ENCODE data around the gene ENTPD3. TPM values are rescaled to one million over a fixed set of nuclear protein-coding genes. Genes with fewer than 3 reads are reported as not detected.

The ENTPD3 gene
- total RNA-seq, 8 experiments from 2014 or later: 0.05 to 3.0 (median 0.36) TPM

DNA sequence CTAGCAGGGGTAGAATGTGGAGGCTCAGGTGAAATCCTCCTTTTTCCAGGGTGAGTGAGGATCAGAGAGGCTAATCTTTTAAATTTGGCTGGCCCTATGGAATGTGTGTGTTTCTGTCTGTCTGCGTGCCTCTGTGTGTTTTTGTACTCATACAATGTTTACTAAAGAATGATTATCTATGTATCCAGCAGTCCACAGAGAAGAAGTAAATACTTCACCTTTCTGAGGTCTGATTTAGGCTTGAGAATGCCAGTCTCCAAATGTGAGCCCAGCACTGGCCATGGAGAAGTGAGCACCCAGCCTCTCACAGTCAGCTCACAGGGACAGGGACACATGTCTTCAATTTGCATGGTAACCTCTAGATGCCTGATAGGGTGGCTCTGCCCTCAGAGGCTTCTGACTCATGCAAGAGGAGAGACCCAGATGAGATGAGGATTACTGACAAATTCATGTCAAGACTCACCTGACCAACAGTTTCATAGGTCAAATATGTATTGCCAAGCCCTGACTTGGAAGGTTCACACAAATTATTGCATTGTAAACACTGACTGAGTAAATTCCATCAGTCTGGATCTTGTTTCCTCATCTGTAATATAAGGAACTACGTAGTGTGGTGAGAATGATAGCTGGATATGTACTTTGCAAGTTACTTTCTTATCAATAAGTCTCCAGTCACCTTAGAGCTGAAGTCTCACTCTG, 31.0 kb downstream of the ENTPD3 start:
- WGBS, 10 experiments: 68 to 100% (median 92%) methylated on average over 1 to 2 of the region's 2 CpGs; no CpG with 5 or more reads in 3 of the 10 experiments
- no peak overlapping the region for H3K27ac ChIP-seq
- H3K4me1 ChIP-seq (replicated peaks in 1 of 2): no peaks in the 10 kb centered on the region
- H3K4me3 ChIP-seq: no peak overlapping the region
- in situ Hi-C loops (cut with MboI; ENCODE audit: low pct_unique_long_range_greater_than_20kb in 2 of 9, low sequenced_read_pairs in 9 of 9, unreplicated experiment in 9 of 9): no loop called here
- peak in 2 of 8 experiments; percentile 57 to 72 for ATAC-seq (replicated peaks in 6 of 8)

DNA sequence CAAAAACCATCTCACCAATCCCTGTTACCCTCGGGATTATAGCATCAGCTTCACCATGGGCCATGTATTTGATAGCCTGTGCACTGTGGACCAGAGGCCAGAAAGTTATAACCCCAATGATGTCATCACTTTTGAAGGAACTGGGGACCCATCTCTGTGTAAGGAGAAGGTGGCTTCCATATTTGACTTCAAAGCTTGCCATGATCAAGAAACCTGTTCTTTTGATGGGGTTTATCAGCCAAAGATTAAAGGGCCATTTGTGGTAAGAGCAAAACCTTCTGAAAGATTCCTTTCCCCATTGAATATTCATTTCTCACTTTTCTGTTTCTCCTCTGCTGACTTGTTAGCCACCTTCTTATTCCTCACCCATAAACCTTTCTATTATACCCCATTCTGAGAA, 35.9 kb downstream of the ENTPD3 start:
- H3K4me1 ChIP-seq (replicated peaks in 1 of 2): no peaks in the 10 kb centered on the region

GRCh38 chr3:40427045-40427669, 40.2 kb downstream of the ENTPD3 start:
- ATAC-seq (replicated peaks in 6 of 8): no peak
- in situ Hi-C loops (cut with MboI; ENCODE audit: low pct_unique_long_range_greater_than_20kb in 2 of 9, low sequenced_read_pairs in 9 of 9, unreplicated experiment in 9 of 9): loop anchor here in 2 of 9 experiments (25.0 kb wide), 2 partner anchors 90 to 240 kb away; no protein-coding TSS in a partner anchor

More for the DNA sequence above, 35.9 kb downstream of the ENTPD3 start:
- 60 to 83% (median 67%) methylated on average over 1 of the region's 1 CpG; no CpG with 5 or more reads in 6 of the 10 experiments for WGBS, 10 experiments
- in situ Hi-C loops (cut with MboI; ENCODE audit: low pct_unique_long_range_greater_than_20kb in 2 of 9, low sequenced_read_pairs in 9 of 9, unreplicated experiment in 9 of 9): no loop called here
- Histone ChIP-seq H3K4me3 (no peak overlapping the region), H3K27ac (no peak overlapping the region)
- ATAC-seq (replicated peaks in 6 of 8): no peak

DNA sequence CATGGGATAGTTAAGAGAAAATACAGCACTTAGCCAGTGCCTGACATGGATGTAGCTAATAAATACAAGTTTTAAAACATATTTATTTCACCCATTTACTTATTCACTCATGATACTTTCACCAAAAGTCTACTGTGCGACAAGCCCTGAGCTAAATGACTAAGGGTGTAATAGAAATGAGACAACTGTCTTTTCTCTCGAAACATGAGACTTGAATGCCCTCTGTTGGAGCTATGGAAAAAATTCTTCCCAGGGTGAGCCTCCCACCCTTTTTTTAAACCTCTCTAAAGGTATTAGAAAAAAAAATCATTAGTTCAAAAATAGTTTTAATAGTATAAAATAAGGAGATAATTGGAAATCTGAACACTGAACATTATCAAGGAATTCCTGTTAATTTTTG, 45.8 kb downstream of the ENTPD3 start:
- no peak for ATAC-seq (replicated peaks in 6 of 8)
- 17 to 100% (median 92%) methylated on average over 1 to 2 of the region's 2 CpGs; no CpG with 5 or more reads in 1 of the 10 experiments for WGBS, 10 experiments

More at GRCh38 chr3:40427045-40427669, 40.2 kb downstream of the ENTPD3 start:
- Histone ChIP-seq H3K4me1 (replicated peaks in 1 of 2) (no peaks in the 10 kb centered on the region), H3K4me3 (no peak overlapping the region), H3K27ac (no peak overlapping the region)
- 20 to 100% (median 73%) methylated on average over 1 to 8 of the region's 8 CpGs; no CpG with 5 or more reads in 3 of the 10 experiments for WGBS, 10 experiments

DNA sequence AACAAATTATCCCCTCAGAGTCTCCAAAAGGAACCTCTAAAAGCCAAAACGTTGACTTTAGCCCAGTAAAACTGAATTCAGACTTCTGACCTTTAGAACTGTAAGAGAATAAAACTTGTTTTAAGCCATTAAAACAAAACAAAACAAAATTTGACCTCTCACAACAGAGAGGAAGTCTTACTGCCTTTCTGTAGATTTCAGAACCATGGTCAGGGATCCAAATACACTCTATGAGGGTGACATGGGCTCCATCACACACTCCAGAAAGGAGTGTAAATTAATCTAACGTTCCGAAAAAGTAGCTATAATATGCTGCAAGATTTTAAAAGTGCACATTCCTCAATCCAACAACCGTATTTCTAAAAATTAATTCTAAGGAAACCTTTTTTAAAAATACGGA, 50.9 kb downstream of the ENTPD3 start:
- in situ Hi-C loops (cut with MboI; ENCODE audit: low pct_unique_long_range_greater_than_20kb in 2 of 9, low sequenced_read_pairs in 9 of 9, unreplicated experiment in 9 of 9): loop anchor here in 2 of 9 experiments (25.0 kb wide), 2 partner anchors 101 to 251 kb away; no protein-coding TSS in a partner anchor
- WGBS, 10 experiments: 39 to 81% (median 62%) methylated on average over 2 to 5 of the region's 5 CpGs; no CpG with 5 or more reads in 1 of the 10 experiments
- Histone ChIP-seq H3K4me1 (replicated peaks in 1 of 2) (no peaks in the 10 kb centered on the region), H3K4me3 (no peak overlapping the region), H3K27ac (no peak overlapping the region)
- no peak for ATAC-seq (replicated peaks in 6 of 8)

More for the DNA sequence above, 45.8 kb downstream of the ENTPD3 start:
- Histone ChIP-seq H3K4me3 (no peak overlapping the region), H3K27ac (no peak overlapping the region), H3K4me1 (replicated peaks in 1 of 2) (no peaks in the 10 kb centered on the region)
- in situ Hi-C loops (cut with MboI; ENCODE audit: low pct_unique_long_range_greater_than_20kb in 2 of 9, low sequenced_read_pairs in 9 of 9, unreplicated experiment in 9 of 9): loop anchor here in 2 of 9 experiments (25.0 kb wide), 2 partner anchors 95 to 245 kb away; no protein-coding TSS in a partner anchor

GRCh38 chr3:40445062-40445461, 58.1 kb downstream of the ENTPD3 start:
- ATAC-seq (replicated peaks in 6 of 8): no peak
- H3K4me3 ChIP-seq: no peak overlapping the region
- H3K27ac ChIP-seq: no peak overlapping the region
- H3K4me1 ChIP-seq (replicated peaks in 1 of 2): no peaks in the 10 kb centered on the region
- 70 to 100% (median 83%) methylated on average over 1 to 6 of the region's 9 CpGs; no CpG with 5 or more reads in 5 of the 10 experiments for WGBS, 10 experiments
- in situ Hi-C loops (cut with MboI; ENCODE audit: low pct_unique_long_range_greater_than_20kb in 2 of 9, low sequenced_read_pairs in 9 of 9, unreplicated experiment in 9 of 9): loop anchor here in 2 of 9 experiments (10.0 to 25.0 kb wide), 3 partner anchors 108 to 258 kb away; no protein-coding TSS in a partner anchor

- H3K4me1 ChIP-seq (replicated peaks in 1 of 2): no peaks in the 10 kb centered on the region
- no peak overlapping the region for H3K27ac ChIP-seq
- H3K4me3 ChIP-seq: no peak overlapping the region
- no peak for ATAC-seq (replicated peaks in 6 of 8)
- in situ Hi-C loops (cut with MboI; ENCODE audit: low pct_unique_long_range_greater_than_20kb in 2 of 9, low sequenced_read_pairs in 9 of 9, unreplicated experiment in 9 of 9): loop anchor here in 2 of 9 experiments (10.0 to 25.0 kb wide), 3 partner anchors 109 to 259 kb away; no protein-coding TSS in a partner anchor
- 0 to 100% (median 48%) methylated on average over 1 to 4 of the region's 4 CpGs for WGBS, 10 experiments
These were observed 58.9 kb downstream of the ENTPD3 start for GRCh38 chr3:40445880-40446279.

- Histone ChIP-seq H3K4me1 (replicated peaks in 1 of 2) (peaks cover 7 to 10% of the 10 kb centered on the region in 2 donors), H3K27ac (no peak overlapping the region), H3K4me3 (no peak overlapping the region)
- no peak for ATAC-seq (replicated peaks in 6 of 8)
- in situ Hi-C loops (cut with MboI; ENCODE audit: low pct_unique_long_range_greater_than_20kb in 2 of 9, low sequenced_read_pairs in 9 of 9, unreplicated experiment in 9 of 9): no loop called here
- 0 to 88% (median 46%) methylated on average over 1 to 2 of the region's 2 CpGs; no CpG with 5 or more reads in 3 of the 10 experiments for WGBS, 10 experiments
These were observed 63.5 kb downstream of the ENTPD3 start for GRCh38 chr3:40450438-40450837.

GRCh38 chr3:40451551-40451950, 64.6 kb downstream of the ENTPD3 start:
- H3K27ac ChIP-seq: no peak overlapping the region
- peaks cover 7 to 10% of the 10 kb centered on the region in 2 donors for H3K4me1 ChIP-seq (replicated peaks in 1 of 2)
- no peak for ATAC-seq (replicated peaks in 6 of 8)
- no peak overlapping the region for H3K4me3 ChIP-seq
- in situ Hi-C loops (cut with MboI; ENCODE audit: low pct_unique_long_range_greater_than_20kb in 2 of 9, low sequenced_read_pairs in 9 of 9, unreplicated experiment in 9 of 9): no loop called here

DNA sequence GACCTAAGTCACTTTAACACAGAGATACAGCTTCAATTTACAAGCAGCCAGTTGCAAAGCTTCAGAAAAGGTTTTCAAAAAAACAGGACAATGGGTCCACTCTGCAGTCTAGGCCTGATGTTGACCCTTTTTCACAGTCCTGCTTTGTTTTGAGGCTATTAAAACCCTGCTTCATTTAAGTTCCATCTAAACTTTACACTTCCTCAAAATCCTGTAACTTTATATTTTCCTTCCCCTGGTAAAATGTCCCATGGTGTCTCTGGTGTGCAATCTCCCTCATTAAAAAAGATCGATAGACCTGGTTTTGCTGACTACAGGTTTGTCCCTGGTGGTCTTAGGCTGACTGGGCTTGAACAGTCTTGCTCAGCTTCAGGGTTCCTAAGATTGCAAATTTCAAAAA, 65.1 kb downstream of the ENTPD3 start:
- peak overlapping the region; percentile 46 to 76 (median 64) for H3K4me3 ChIP-seq
- ATAC-seq (replicated peaks in 6 of 8): no peak
- WGBS, 10 experiments: 80 to 100% (median 93%) methylated on average over 1 of the region's 1 CpG; no CpG with 5 or more reads in 6 of the 10 experiments
- peaks cover 7 to 10% of the 10 kb centered on the region in 2 donors for H3K4me1 ChIP-seq (replicated peaks in 1 of 2)
- H3K27ac ChIP-seq: peak overlapping the region in 1 of 2 donors; percentile 93
- in situ Hi-C loops (cut with MboI; ENCODE audit: low pct_unique_long_range_greater_than_20kb in 2 of 9, low sequenced_read_pairs in 9 of 9, unreplicated experiment in 9 of 9): no loop called here

DNA sequence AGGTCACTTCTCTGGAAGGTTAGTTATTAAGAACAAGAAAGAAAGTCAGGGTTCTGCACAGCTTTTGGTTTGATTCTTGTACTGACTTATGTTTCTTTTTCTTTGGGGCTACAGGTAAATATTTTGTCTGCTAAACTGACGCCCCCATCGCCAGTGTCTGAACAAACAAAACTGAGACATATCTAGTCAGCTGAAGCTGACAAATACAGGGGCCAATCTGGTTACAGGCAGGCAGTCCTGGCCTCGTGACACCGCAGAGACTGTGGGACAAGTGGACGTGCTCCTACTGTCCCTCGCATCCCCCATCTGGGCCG, 65.5 kb downstream of the ENTPD3 start:
- ATAC-seq (replicated peaks in 6 of 8): peak in 1 of 8 experiments; percentile 55
- peaks cover 7 to 10% of the 10 kb centered on the region in 2 donors for H3K4me1 ChIP-seq (replicated peaks in 1 of 2)
- H3K4me3 ChIP-seq: peak overlapping the region; percentile 46 to 76 (median 64)
- in situ Hi-C loops (cut with MboI; ENCODE audit: low pct_unique_long_range_greater_than_20kb in 2 of 9, low sequenced_read_pairs in 9 of 9, unreplicated experiment in 9 of 9): no loop called here
- 0 to 14% (median 0%) methylated on average over 1 to 6 of the region's 7 CpGs; no CpG with 5 or more reads in 5 of the 10 experiments for WGBS, 10 experiments
- peak overlapping the region; percentile 92 to 93 for H3K27ac ChIP-seq

- 0 to 3% (median 0%) methylated on average over 1 to 25 of the region's 41 CpGs for WGBS, 10 experiments
- peak; percentile 80 to 94 (median 92) for ATAC-seq (replicated peaks in 6 of 8)
- Histone ChIP-seq H3K27ac (peak overlapping the region; percentile 92 to 93), H3K4me3 (peak overlapping the region; percentile 46 to 76 (median 64)), H3K4me1 (replicated peaks in 1 of 2) (peaks cover 9 to 12% of the 10 kb centered on the region in 2 donors)
- in situ Hi-C loops (cut with MboI; ENCODE audit: low pct_unique_long_range_greater_than_20kb in 2 of 9, low sequenced_read_pairs in 9 of 9, unreplicated experiment in 9 of 9): no loop called here
These were observed 66.1 kb downstream of the ENTPD3 start for GRCh38 chr3:40452876-40453730.

Data from motor neuron (in vitro differentiated cells).